HT-29 (cell line): ENCODE results near the gene CAPN2. TPM values are rescaled to one million over a fixed set of nuclear protein-coding genes. Genes with fewer than 3 reads are reported as not detected.
A peak's percentile ranks its signal among the peaks of the same experiment; 100 is the strongest.
"Not testable (repeated sequence)": the region's sequence is repeated elsewhere in the genome, so short reads cannot be mapped to it uniquely, and the experiment has no call there.

ENCODE experiments used
- DNase-seq: peaks from one replicate; pipeline ENCODE4 v3.0.0-alpha.2; 2015; ENCODE audit warnings: low spot score
- total RNA-seq: library from RNA; depleted of rRNA; stranded (reverse); fragments of >200 nt; shearing (Covaris generic); gene quantifications from 2 replicates; pipeline ENCODE4 v1.2.3, GENCODE V29; 2014

The CAPN2 gene
- total RNA-seq, 1 experiment from 2014 or later: 121 TPM

GRCh38 chr1:223738465-223739365 is 26.4 kb downstream of the CAPN2 start:
- DNase-seq: no peak

- DNase-seq: no peak
These were observed 27.2 kb downstream of the CAPN2 start for GRCh38 chr1:223739366-223740037.

GRCh38 chr1:223740038-223740736 is 27.8 kb downstream of the CAPN2 start:
- not testable (repeated sequence) for DNase-seq

- no peak for DNase-seq
These were observed 29.5 kb downstream of the CAPN2 start for GRCh38 chr1:223741861-223742260.

GRCh38 chr1:223742856-223743517 is 30.6 kb downstream of the CAPN2 start:
- DNase-seq: no peak

GRCh38 chr1:223745731-223746130 is 33.4 kb downstream of the CAPN2 start:
- no peak for DNase-seq

- DNase-seq: no peak
These were observed 35.5 kb downstream of the CAPN2 start for GRCh38 chr1:223747838-223748335.

- DNase-seq: peak; percentile 15
These were observed 36.0 kb downstream of the CAPN2 start for GRCh38 chr1:223748405-223748772.

- DNase-seq: peak; percentile 74
These were observed 36.7 kb downstream of the CAPN2 start for GRCh38 chr1:223748773-223749733.

- DNase-seq: no peak
These were observed 38.6 kb downstream of the CAPN2 start for GRCh38 chr1:223750730-223751570.

- DNase-seq: no peak
These were observed 39.4 kb downstream of the CAPN2 start for GRCh38 chr1:223751696-223752095.

- DNase-seq: no peak
These were observed 40.6 kb downstream of the CAPN2 start for GRCh38 chr1:223752721-223753515.

GRCh38 chr1:223754681-223755431 is 42.5 kb downstream of the CAPN2 start:
- DNase-seq: no peak

- no peak for DNase-seq
These were observed 43.1 kb downstream of the CAPN2 start for GRCh38 chr1:223755432-223755792.

- no peak for DNase-seq
These were observed 43.8 kb downstream of the CAPN2 start for GRCh38 chr1:223755992-223756775.

- DNase-seq: no peak
These were observed 44.7 kb downstream of the CAPN2 start for GRCh38 chr1:223756806-223757700.
